ENCODE measurements around the gene BACH2. TPM values are rescaled to one million over a fixed set of nuclear protein-coding genes. Genes with fewer than 3 reads are reported as not detected.

Gene BACH2
- total RNA-seq, 1 donor from 2014 or later, result 3.9 TPM

DNA sequence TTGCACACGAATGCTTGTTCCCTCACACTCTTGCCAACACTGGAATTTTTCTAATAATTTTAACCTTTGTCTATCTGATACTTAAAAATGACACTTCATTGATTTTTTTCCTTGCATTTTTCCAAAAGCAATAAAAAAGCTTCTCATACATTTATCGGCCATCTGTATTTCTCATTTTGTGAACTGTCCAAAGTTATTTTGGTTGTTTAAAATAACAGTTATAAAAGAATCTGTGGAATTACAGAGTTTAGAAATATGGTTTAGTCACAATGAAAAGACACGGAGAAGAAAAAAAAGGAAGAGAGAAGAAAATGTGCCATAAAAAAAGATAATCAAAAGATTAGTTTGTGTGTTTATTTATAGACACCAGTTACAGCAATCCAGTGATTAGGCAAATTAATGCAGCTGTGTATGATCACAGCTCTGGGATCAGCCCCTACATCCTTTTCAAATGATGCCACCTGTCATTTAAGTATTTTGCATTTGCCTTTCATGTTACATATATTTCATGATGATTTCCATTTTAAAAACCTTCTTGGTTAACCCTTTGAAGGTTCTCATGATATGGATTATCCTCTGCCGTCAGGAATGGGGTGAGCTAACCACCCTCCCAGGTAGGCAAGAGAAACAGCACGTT, 171.7 kb downstream of the BACH2 start:
- peaks cover 3% of the 10 kb centered on the region for H3K27me3 Mint-ChIP-seq (ENCODE audit: insufficient read depth, low read depth)
- H3K36me3 ChIP-seq, result no peaks in the 10 kb centered on the region
- H3K9ac ChIP-seq, result no peak overlapping the region
- H3K4me1 Mint-ChIP-seq, result peaks cover 32% of the 10 kb centered on the region
- H3K4me2 ChIP-seq, result no peak overlapping the region
- no peak overlapping the region for H3K4me3 ChIP-seq
- H3K27ac ChIP-seq, result no peak overlapping the region
- H2AFZ ChIP-seq (replicated peaks), result no peak overlapping the region
- no peak overlapping the region for H3K4me3 Mint-ChIP-seq
- no peaks in the 10 kb centered on the region for H4K20me1 ChIP-seq (ENCODE audit: low read depth)
- H3K79me2 ChIP-seq (ENCODE audit: low read depth), result no peaks in the 10 kb centered on the region
- H3K9me3 Mint-ChIP-seq, result peaks cover 2% of the 10 kb centered on the region
- no peak for DNase-seq (ENCODE audit: low spot score)
- H3K4me1 ChIP-seq, result no peaks in the 10 kb centered on the region
- TF ChIP-seq EZH2 (IDR thresholded peaks at IDR 0.05) (no peak), EZH2phosphoT487 (IDR thresholded peaks at IDR 0.05) (no peak)
- TF ChIP-seq, protein P1, sequence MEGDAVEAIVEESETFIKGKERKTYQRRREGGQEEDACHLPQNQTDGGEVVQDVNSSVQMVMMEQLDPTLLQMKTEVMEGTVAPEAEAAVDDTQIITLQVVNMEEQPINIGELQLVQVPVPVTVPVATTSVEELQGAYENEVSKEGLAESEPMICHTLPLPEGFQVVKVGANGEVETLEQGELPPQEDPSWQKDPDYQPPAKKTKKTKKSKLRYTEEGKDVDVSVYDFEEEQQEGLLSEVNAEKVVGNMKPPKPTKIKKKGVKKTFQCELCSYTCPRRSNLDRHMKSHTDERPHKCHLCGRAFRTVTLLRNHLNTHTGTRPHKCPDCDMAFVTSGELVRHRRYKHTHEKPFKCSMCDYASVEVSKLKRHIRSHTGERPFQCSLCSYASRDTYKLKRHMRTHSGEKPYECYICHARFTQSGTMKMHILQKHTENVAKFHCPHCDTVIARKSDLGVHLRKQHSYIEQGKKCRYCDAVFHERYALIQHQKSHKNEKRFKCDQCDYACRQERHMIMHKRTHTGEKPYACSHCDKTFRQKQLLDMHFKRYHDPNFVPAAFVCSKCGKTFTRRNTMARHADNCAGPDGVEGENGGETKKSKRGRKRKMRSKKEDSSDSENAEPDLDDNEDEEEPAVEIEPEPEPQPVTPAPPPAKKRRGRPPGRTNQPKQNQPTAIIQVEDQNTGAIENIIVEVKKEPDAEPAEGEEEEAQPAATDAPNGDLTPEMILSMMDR (IDR thresholded peaks at IDR 0.05), result no peak
- no peaks in the 10 kb centered on the region for H3K9me3 ChIP-seq (ENCODE audit: low read depth)
- H3K27me3 ChIP-seq, result no peaks in the 10 kb centered on the region
- peaks cover 12% of the 10 kb centered on the region for H3K36me3 Mint-ChIP-seq
- H3F3A ChIP-seq (ENCODE audit: low read depth), result no peaks in the 10 kb centered on the region
- H3K27ac Mint-ChIP-seq, result no peak overlapping the region

DNA sequence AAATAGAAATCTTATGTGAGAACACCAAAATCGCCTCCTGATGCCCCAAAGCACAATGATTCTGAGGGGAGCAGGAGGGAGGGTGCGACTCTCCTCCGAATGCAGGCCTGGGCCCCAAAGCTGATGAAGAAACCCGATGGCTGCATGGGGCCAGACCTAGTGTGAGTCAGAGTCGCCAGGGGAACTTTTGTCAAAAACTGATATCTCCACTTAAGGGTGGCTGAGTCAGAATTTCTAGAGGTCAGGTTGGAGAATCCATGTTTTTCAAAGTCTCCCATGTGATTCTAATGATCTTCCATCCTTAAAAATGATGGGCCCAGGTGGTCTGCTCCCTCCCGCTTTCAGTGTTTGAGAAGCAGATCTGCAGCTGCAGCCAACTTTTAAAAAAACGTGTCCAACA, 172.8 kb downstream of the BACH2 start:
- Histone ChIP-seq H3K4me3 (no peak overlapping the region), H3K4me1 (no peaks in the 10 kb centered on the region), H3K27ac (no peak overlapping the region), H3K9ac (no peak overlapping the region), H2AFZ (replicated peaks) (no peak overlapping the region), H3K27me3 (no peaks in the 10 kb centered on the region), H4K20me1 (ENCODE audit: low read depth) (no peaks in the 10 kb centered on the region), H3K79me2 (ENCODE audit: low read depth) (no peaks in the 10 kb centered on the region), H3K36me3 (no peaks in the 10 kb centered on the region), H3K9me3 (ENCODE audit: low read depth) (no peaks in the 10 kb centered on the region), H3F3A (ENCODE audit: low read depth) (no peaks in the 10 kb centered on the region), H3K4me2 (no peak overlapping the region)
- H3K4me1 Mint-ChIP-seq, result peaks cover 36% of the 10 kb centered on the region
- TF ChIP-seq EZH2 (IDR thresholded peaks at IDR 0.05) (no peak), EZH2phosphoT487 (IDR thresholded peaks at IDR 0.05) (no peak)
- TF ChIP-seq, protein P1 (IDR thresholded peaks at IDR 0.05), result no peak
- no peak overlapping the region for H3K27ac Mint-ChIP-seq
- H3K9me3 Mint-ChIP-seq, result peaks cover 2% of the 10 kb centered on the region
- peaks cover 12% of the 10 kb centered on the region for H3K36me3 Mint-ChIP-seq
- H3K27me3 Mint-ChIP-seq (ENCODE audit: insufficient read depth, low read depth), result peaks cover 3% of the 10 kb centered on the region
- DNase-seq (ENCODE audit: low spot score), result no peak
- no peak overlapping the region for H3K4me3 Mint-ChIP-seq

DNA sequence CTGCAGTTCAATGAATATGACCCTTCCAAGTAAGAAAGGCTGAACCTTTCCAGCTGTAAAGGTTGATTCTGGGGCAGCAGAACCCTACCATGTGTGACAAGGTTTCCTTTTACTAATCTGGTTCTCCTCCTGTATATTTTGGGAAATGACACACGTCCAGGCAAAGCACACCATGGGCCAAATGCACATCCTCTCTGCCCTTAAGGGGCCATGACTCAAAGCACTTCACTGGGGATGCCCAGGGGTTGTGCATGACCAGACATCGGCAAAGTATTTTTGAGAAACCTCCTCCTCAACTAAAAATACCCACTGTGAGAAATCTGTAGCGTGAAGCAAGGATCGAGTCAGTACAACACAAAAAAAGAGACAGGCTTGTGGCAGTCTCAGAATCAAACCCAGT, 174.7 kb downstream of the BACH2 start:
- no peaks in the 10 kb centered on the region for H3K4me1 ChIP-seq
- peaks cover 12% of the 10 kb centered on the region for H3K36me3 Mint-ChIP-seq
- H3K9ac ChIP-seq, result no peak overlapping the region
- no peaks in the 10 kb centered on the region for H3K36me3 ChIP-seq
- H3K4me2 ChIP-seq, result no peak overlapping the region
- H3K27me3 Mint-ChIP-seq (ENCODE audit: insufficient read depth, low read depth), result peaks cover 3% of the 10 kb centered on the region
- no peak for DNase-seq (ENCODE audit: low spot score)
- H2AFZ ChIP-seq (replicated peaks), result no peak overlapping the region
- H3K9me3 ChIP-seq (ENCODE audit: low read depth), result no peaks in the 10 kb centered on the region
- TF ChIP-seq EZH2 (IDR thresholded peaks at IDR 0.05) (no peak), EZH2phosphoT487 (IDR thresholded peaks at IDR 0.05) (no peak)
- TF ChIP-seq, protein P1 (IDR thresholded peaks at IDR 0.05), result no peak
- peaks cover 40% of the 10 kb centered on the region for H3K4me1 Mint-ChIP-seq
- no peaks in the 10 kb centered on the region for H4K20me1 ChIP-seq (ENCODE audit: low read depth)
- H3K27ac ChIP-seq, result no peak overlapping the region
- no peak overlapping the region for H3K4me3 ChIP-seq
- no peak overlapping the region for H3K4me3 Mint-ChIP-seq
- no peak overlapping the region for H3K27ac Mint-ChIP-seq
- no peaks in the 10 kb centered on the region for H3K27me3 ChIP-seq
- peaks cover 9% of the 10 kb centered on the region for H3K9me3 Mint-ChIP-seq
- H3F3A ChIP-seq (ENCODE audit: low read depth), result no peaks in the 10 kb centered on the region
- H3K79me2 ChIP-seq (ENCODE audit: low read depth), result no peaks in the 10 kb centered on the region

All from neural progenitor cell (in vitro differentiated cells).